HEK293T (cell line): ENCODE results near the gene MRGPRX2.

Experiments used
- CTBP1 ChIP-seq: fragments of 450-650 bp; IDR thresholded peaks from 2 replicates; pipeline ENCODE4 v1.6.1; 2016; ENCODE audit warnings: borderline replicate concordance
- FOXK2 ChIP-seq: fragments of 450-650 bp; IDR thresholded peaks from 2 replicates; pipeline ENCODE4 v1.6.1; 2016; ENCODE audit warnings: mild to moderate bottlenecking
- L3MBTL2 ChIP-seq: fragments of 450-650 bp; conservative IDR thresholded peaks from 2 replicates; pipeline ENCODE4 v1.6.1; 2016; ENCODE audit warnings: mild to moderate bottlenecking

DNA sequence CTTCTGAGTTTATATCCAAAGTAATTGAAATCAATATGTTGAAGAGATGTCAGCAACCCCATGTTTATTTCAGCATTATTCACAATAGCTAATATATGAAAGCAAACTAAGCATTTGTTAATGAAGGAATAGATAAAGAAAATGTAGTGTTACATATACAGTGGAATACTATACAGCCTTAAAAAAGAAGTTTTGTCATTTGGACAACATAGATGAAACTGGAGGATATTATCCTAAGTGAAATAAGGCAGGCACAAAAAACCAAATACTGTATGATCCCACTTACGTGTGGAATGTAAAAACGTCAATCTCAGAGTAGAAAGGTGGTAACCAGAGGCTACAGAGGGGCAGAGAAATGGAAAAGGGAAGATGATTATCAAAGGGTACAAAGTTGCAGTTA lies 10.2 kb downstream of the MRGPRX2 start:
- TF ChIP-seq FOXK2 (no peak), L3MBTL2 (no peak), CTBP1 (no peak)
